ENCODE measurements around the gene ARSB. TPM values are rescaled to one million over a fixed set of nuclear protein-coding genes. Genes with fewer than 3 reads are reported as not detected.

The ARSB gene
- total RNA-seq, 1 donor from 2014 or later: 19.3 TPM

GRCh38 chr5:78929833-78930232 is 55.3 kb downstream of the ARSB start:
- Mint-ChIP-seq H3K27ac (ENCODE audit: unreplicated experiment) (no peak overlapping the region), H3K4me1 (ENCODE audit: unreplicated experiment) (peaks cover 12% of the 10 kb centered on the region), H3K36me3 (ENCODE audit: low read depth, unreplicated experiment) (no peaks in the 10 kb centered on the region), H3K9me3 (ENCODE audit: unreplicated experiment) (no peaks in the 10 kb centered on the region), H3K27me3 (ENCODE audit: unreplicated experiment) (peaks cover 2% of the 10 kb centered on the region), H3K4me3 (ENCODE audit: unreplicated experiment) (no peak overlapping the region)
- no peak for DNase-seq (ENCODE audit: low spot score)
- TF ChIP-seq CTCF (IDR thresholded peaks at IDR 0.05; ENCODE audit: unreplicated experiment): no peak

DNA sequence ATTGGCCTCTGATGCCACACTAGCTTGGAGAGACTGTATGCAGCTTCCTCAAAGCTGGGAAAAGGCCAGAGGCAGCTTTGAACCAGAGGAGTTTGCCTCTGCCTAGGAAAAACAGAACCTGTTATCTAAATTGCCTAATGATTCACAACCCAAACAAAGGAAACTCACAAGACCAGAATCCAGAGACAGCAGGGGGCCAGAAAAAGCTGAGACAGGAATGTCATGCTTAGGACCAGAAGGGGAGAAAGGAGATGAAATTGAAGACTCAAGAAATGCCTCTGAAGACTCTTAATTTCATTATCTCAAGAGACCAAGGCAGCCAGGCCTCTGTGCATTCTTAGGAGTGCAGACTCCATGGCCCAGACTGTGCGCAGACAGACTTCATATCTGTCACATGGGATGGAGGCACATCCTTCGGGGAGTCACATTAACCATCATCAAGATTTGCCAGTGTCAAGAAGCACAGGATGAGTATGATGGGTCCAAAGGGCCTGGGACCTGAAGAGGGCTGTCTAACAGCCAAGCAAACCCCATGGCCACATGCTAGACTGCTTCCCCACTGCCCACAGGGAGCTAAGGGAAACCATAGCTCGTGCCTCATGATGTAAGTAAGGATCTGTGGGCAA is 57.3 kb downstream of the ARSB start:
- no peaks in the 10 kb centered on the region for H3K9me3 Mint-ChIP-seq (ENCODE audit: unreplicated experiment)
- no peak for TF ChIP-seq CTCF (IDR thresholded peaks at IDR 0.05; ENCODE audit: unreplicated experiment)
- no peaks in the 10 kb centered on the region for H3K36me3 Mint-ChIP-seq (ENCODE audit: low read depth, unreplicated experiment)
- H3K27me3 Mint-ChIP-seq (ENCODE audit: unreplicated experiment): peaks cover 2% of the 10 kb centered on the region
- DNase-seq (ENCODE audit: low spot score): no peak
- no peak overlapping the region for H3K27ac Mint-ChIP-seq (ENCODE audit: unreplicated experiment)
- peaks cover 12% of the 10 kb centered on the region for H3K4me1 Mint-ChIP-seq (ENCODE audit: unreplicated experiment)
- no peak overlapping the region for H3K4me3 Mint-ChIP-seq (ENCODE audit: unreplicated experiment)

DNA sequence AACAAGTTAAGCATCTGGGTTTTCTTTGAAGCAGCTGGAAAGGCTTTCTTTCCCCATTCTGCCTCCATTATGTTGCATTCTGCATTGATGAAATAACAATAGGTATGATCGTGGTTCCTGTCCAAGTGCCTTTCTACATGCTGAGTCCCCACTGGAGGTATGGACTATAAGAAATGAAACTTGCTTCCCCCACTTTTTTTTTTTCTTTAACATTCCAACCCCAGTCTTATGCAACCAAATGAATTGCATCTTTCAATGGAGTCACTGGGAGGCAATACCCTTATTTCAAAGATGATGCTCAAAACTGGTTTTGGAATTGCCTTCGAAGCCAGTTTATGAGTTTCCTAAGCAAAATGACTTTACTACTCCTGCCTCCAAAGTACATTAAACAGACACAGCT is 58.9 kb downstream of the ARSB start:
- no peak for TF ChIP-seq CTCF (IDR thresholded peaks at IDR 0.05; ENCODE audit: unreplicated experiment)
- H3K27ac Mint-ChIP-seq (ENCODE audit: unreplicated experiment): no peak overlapping the region
- H3K4me3 Mint-ChIP-seq (ENCODE audit: unreplicated experiment): no peak overlapping the region
- no peaks in the 10 kb centered on the region for H3K9me3 Mint-ChIP-seq (ENCODE audit: unreplicated experiment)
- no peaks in the 10 kb centered on the region for H3K36me3 Mint-ChIP-seq (ENCODE audit: low read depth, unreplicated experiment)
- DNase-seq (ENCODE audit: low spot score): no peak
- H3K4me1 Mint-ChIP-seq (ENCODE audit: unreplicated experiment): peaks cover 12% of the 10 kb centered on the region
- peaks cover 2% of the 10 kb centered on the region for H3K27me3 Mint-ChIP-seq (ENCODE audit: unreplicated experiment)

- H3K36me3 Mint-ChIP-seq (ENCODE audit: low read depth, unreplicated experiment): no peaks in the 10 kb centered on the region
- peaks cover 18% of the 10 kb centered on the region for H3K4me1 Mint-ChIP-seq (ENCODE audit: unreplicated experiment)
- no peaks in the 10 kb centered on the region for H3K9me3 Mint-ChIP-seq (ENCODE audit: unreplicated experiment)
- H3K27ac Mint-ChIP-seq (ENCODE audit: unreplicated experiment): no peak overlapping the region
- H3K4me3 Mint-ChIP-seq (ENCODE audit: unreplicated experiment): no peak overlapping the region
- no peak for DNase-seq (ENCODE audit: low spot score)
- no peak for TF ChIP-seq CTCF (IDR thresholded peaks at IDR 0.05; ENCODE audit: unreplicated experiment)
- peaks cover 2% of the 10 kb centered on the region for H3K27me3 Mint-ChIP-seq (ENCODE audit: unreplicated experiment)
These were observed 59.8 kb downstream of the ARSB start for GRCh38 chr5:78925129-78925876.

DNA sequence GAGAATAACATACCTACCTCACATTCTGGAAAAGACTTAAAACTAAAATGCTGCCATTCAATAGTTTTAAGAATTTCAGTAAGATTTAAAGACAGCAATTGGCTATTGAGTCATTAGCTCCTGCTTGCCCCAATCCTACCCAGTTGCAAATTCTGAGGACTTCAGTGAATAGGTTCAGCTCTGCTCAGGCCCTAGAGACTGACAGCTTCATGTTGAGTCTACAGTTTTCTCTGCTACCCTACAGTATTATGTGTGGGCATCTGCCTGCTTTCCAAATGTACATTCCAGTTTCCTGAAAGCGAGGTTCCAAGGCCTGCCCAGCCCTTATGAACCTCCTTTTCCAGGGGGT is 61.5 kb downstream of the ARSB start:
- no peaks in the 10 kb centered on the region for H3K36me3 Mint-ChIP-seq (ENCODE audit: low read depth, unreplicated experiment)
- H3K4me3 Mint-ChIP-seq (ENCODE audit: unreplicated experiment): no peak overlapping the region
- peaks cover 14% of the 10 kb centered on the region for H3K4me1 Mint-ChIP-seq (ENCODE audit: unreplicated experiment)
- H3K27ac Mint-ChIP-seq (ENCODE audit: unreplicated experiment): no peak overlapping the region
- TF ChIP-seq CTCF (IDR thresholded peaks at IDR 0.05; ENCODE audit: unreplicated experiment): no peak
- no peak for DNase-seq (ENCODE audit: low spot score)
- H3K9me3 Mint-ChIP-seq (ENCODE audit: unreplicated experiment): no peaks in the 10 kb centered on the region
- peaks cover 2% of the 10 kb centered on the region for H3K27me3 Mint-ChIP-seq (ENCODE audit: unreplicated experiment)
